IMR-90 (cell line): ENCODE data around the gene CFHR1. TPM values are rescaled to one million over a fixed set of nuclear protein-coding genes. Genes with fewer than 3 reads are reported as not detected.

Source experiments
- ATAC-seq: fragments of 200-7000 bp; cut with Tn5 transposase; 2 replicates; pipeline ENCODE4 v1.9.1; 2020; ENCODE audit warnings: low read depth, mild to moderate bottlenecking, moderate library complexity
- BruUV-seq: library from RNA; stranded (reverse); fragments of 400-500 nt; replicated peaks from 2 replicates; lab custom pipeline; 2021; lab: Mats Ljungman, UMichigan
- CTCF ChIA-PET: fragments of 300-600 bp; formaldehyde crosslinking; extraction: SDS; loops from one replicate; lab custom pipeline; 2021; ENCODE audit warnings: antibody characterized with exemption; lab: Yijun Ruan, JAX
- POLR2A ChIA-PET: fragments of 300-600 bp; sonication (Branson Sonifier 250); formaldehyde crosslinking; loops from one replicate; lab custom pipeline; 2022; ENCODE audit warnings: antibody characterized with exemption; ENCODE audit not compliant: unreplicated experiment; lab: Charles Lee
- DNase-seq: peaks from one replicate; pipeline ENCODE4 v3.0.0; 2013
- H2AFZ ChIP-seq: replicated peaks from 2 replicates; pipeline ENCODE3; 2013; ENCODE audit warnings: low read length, mild to moderate bottlenecking; ENCODE audit not compliant: poor library complexity
- H2AK5ac ChIP-seq: 2 replicates; pipeline ENCODE4 v1.6.1; 2013; ENCODE audit warnings: low read depth, low read length, inconsistent platforms
- H2AK9ac ChIP-seq: replicated peaks from 2 replicates; pipeline ENCODE3; 2013; ENCODE audit warnings: mild to moderate bottlenecking, low read depth, low read length, moderate library complexity; ENCODE audit not compliant: poor library complexity
- H2BK120ac ChIP-seq: 2 replicates; pipeline ENCODE4 v1.6.1; 2013; ENCODE audit warnings: low read depth, low read length, inconsistent platforms
- H2BK15ac ChIP-seq: 3 replicates; pipeline ENCODE4 v1.6.1; 2013; ENCODE audit warnings: low read depth, low read length, inconsistent platforms
- H2BK20ac ChIP-seq: 2 replicates; pipeline ENCODE4 v1.6.1; 2013; ENCODE audit warnings: low read depth, mild to moderate bottlenecking, inconsistent platforms, low read length, moderate library complexity
- H2BK5ac ChIP-seq: 2 replicates; pipeline ENCODE4 v1.6.1; 2013; ENCODE audit warnings: mild to moderate bottlenecking, low read depth, low read length, inconsistent platforms; ENCODE audit not compliant: poor library complexity, severe bottlenecking
- H3K14ac ChIP-seq: replicated peaks from 2 replicates; pipeline ENCODE4 v1.6.1; 2013; ENCODE audit warnings: low read depth, low read length, inconsistent platforms
- H3K18ac ChIP-seq: 2 replicates; pipeline ENCODE4 v1.6.1; 2013; ENCODE audit warnings: low read depth, low read length, control low read depth
- H3K23ac ChIP-seq: 2 replicates; pipeline ENCODE4 v1.6.1; 2013; ENCODE audit warnings: low read depth, low read length, inconsistent platforms
- H3K27ac ChIP-seq: 2 replicates; pipeline ENCODE4 v1.5.1; 2013; ENCODE audit warnings: mild to moderate bottlenecking, control low read depth, low read length; ENCODE audit not compliant: insufficient read depth
- H3K27me3 ChIP-seq: 2 replicates; pipeline ENCODE4 v1.6.1; 2013; ENCODE audit warnings: low read length; ENCODE audit not compliant: control insufficient read depth, insufficient read depth
- H3K36me3 ChIP-seq: 2 replicates; pipeline ENCODE4 v1.6.1; 2013; ENCODE audit warnings: low read length, mixed read lengths; ENCODE audit not compliant: control insufficient read depth, insufficient read depth
- H3K4ac ChIP-seq: 2 replicates; pipeline ENCODE4 v1.6.1; 2013; ENCODE audit warnings: low read depth, low read length, inconsistent platforms
- H3K4me1 ChIP-seq: 2 replicates; pipeline ENCODE4 v1.6.1; 2013; ENCODE audit warnings: low read length, mixed read lengths; ENCODE audit not compliant: control insufficient read depth, insufficient read depth
- H3K4me2 ChIP-seq: 2 replicates; pipeline ENCODE4 v1.6.1; 2013; ENCODE audit warnings: low read depth, mild to moderate bottlenecking, control low read depth, low read length, moderate library complexity
- H3K4me3 ChIP-seq: 2 replicates; pipeline ENCODE4 v1.5.1; 2013; ENCODE audit warnings: low read depth, mild to moderate bottlenecking, control low read depth, low read length, moderate library complexity; ENCODE audit not compliant: insufficient read depth
- H3K56ac ChIP-seq: 2 replicates; pipeline ENCODE4 v1.6.1; 2013; ENCODE audit warnings: low read length, inconsistent platforms; ENCODE audit not compliant: insufficient read depth; ENCODE audit errors: extremely low read depth
- H3K79me1 ChIP-seq, 2 experiments: 2 replicates each; pipeline ENCODE4 v1.6.1; 2013; ENCODE audit warnings: low read length in 2 of 2, inconsistent platforms in 1 of 2, low read depth in 1 of 2
- H3K9ac ChIP-seq: 2 replicates; pipeline ENCODE4 v1.6.1; 2013; ENCODE audit warnings: low read depth, low read length, control low read depth
- H3K9me1 ChIP-seq: 2 replicates; pipeline ENCODE4 v1.6.1; 2013; ENCODE audit warnings: low read length, inconsistent platforms; ENCODE audit not compliant: insufficient read depth
- H3K9me3 ChIP-seq: 2 replicates; pipeline ENCODE4 v1.6.1; 2013; ENCODE audit warnings: low read length; ENCODE audit not compliant: control insufficient read depth, insufficient read depth
- H4K20me1 ChIP-seq: 2 replicates; pipeline ENCODE4 v1.6.1; 2013; ENCODE audit warnings: low read length, inconsistent platforms; ENCODE audit not compliant: insufficient read depth
- H4K5ac ChIP-seq: 2 replicates; pipeline ENCODE4 v1.6.1; 2013; ENCODE audit warnings: mild to moderate bottlenecking, low read depth, low read length, control low read depth
- H4K8ac ChIP-seq, 2 experiments: 2 replicates each; pipeline ENCODE4 v1.6.1; 2013; ENCODE audit warnings: low read depth in 2 of 2, low read length in 2 of 2, control low read depth in 1 of 2, inconsistent platforms in 1 of 2
- H4K91ac ChIP-seq: 2 replicates; pipeline ENCODE4 v1.6.1; 2013; ENCODE audit warnings: low read depth, low read length, inconsistent platforms; ENCODE audit not compliant: insufficient read depth
- CHD1 ChIP-seq: IDR thresholded peaks from 2 replicates; pipeline ENCODE4 v1.6.1; 2012; ENCODE audit warnings: low read depth, low read length, improper control_type of control experiment
- FOS ChIP-seq: fragments of 150-350 bp; IDR thresholded peaks from 2 replicates; pipeline ENCODE4 v1.6.1; 2016; ENCODE audit warnings: low read depth, low read length
- MAZ ChIP-seq: IDR thresholded peaks from 2 replicates; pipeline ENCODE4 v1.6.1; 2012; ENCODE audit warnings: low read depth, mild to moderate bottlenecking, low read length, improper control_type of control experiment, moderate library complexity, borderline replicate concordance
- NFE2L2 ChIP-seq: fragments of 150-350 bp; IDR thresholded peaks from 2 replicates; pipeline ENCODE4 v1.6.1; 2016; ENCODE audit warnings: low read depth, mild to moderate bottlenecking, low read length
- RAD21 ChIP-seq: IDR thresholded peaks from 2 replicates; pipeline ENCODE4 v1.6.1; 2012; ENCODE audit warnings: low read length, improper control_type of control experiment
- RCOR1 ChIP-seq: IDR thresholded peaks from 2 replicates; pipeline ENCODE4 v1.6.1; 2012; ENCODE audit warnings: mild to moderate bottlenecking, low read length, improper control_type of control experiment; ENCODE audit not compliant: insufficient replicate concordance
- WGBS, 2 experiments: methylation state at CpG; one replicate each; pipeline versions ENCODE4 v1.1.5 to v1.1.7; 2013; ENCODE audit warnings: missing lambda C conversion rate in 2 of 2; ENCODE audit not compliant: insufficient read length in 1 of 2; ENCODE audit errors: extremely low coverage in 2 of 2; 5-methylcytosine and 5-hydroxymethylcytosine counted together
- dilution Hi-C: fragments of 300-500 bp; cut with HindIII; formaldehyde crosslinking; loops from one replicate; pipeline ENCODE4 v1.14.3; 2018; ENCODE audit warnings: low sequenced_read_pairs; ENCODE audit not compliant: unreplicated experiment
- in situ Hi-C: fragments of 300-500 bp; cut with MboI; formaldehyde crosslinking; loops from 3 replicates; pipeline ENCODE4 v1.14.3; 2019; ENCODE audit warnings: low sequenced_read_pairs, inconsistent platforms, mixed read lengths
- intact Hi-C: fragments of 100-400 bp; cut with micrococcal nuclease; formaldehyde crosslinking; loops from 2 replicates; pipeline ENCODE4 v1.10.0; 2022
- polyA plus RNA-seq, 3 experiments: library from polyadenylated mRNA; depleted of rRNA; stranded (reverse); fragments of >200 nt; gene quantifications; 2 replicates each; pipeline ENCODE4 v1.2.3, GENCODE V29; 2012; ENCODE audit warnings: low replicate concordance in 1 of 3
- total RNA-seq: library from RNA; depleted of rRNA; stranded (reverse); fragments of >200 nt; gene quantifications from 2 replicates; pipeline ENCODE4 v1.2.3, GENCODE V29; 2012
- TF ChIP-seq, protein P1 (sequence below): fragments of 150-350 bp; IDR thresholded peaks from 2 replicates; pipeline ENCODE4 v1.6.1; 2016; ENCODE audit warnings: low read depth, mild to moderate bottlenecking, low read length, moderate library complexity, borderline replicate concordance

The CFHR1 gene
- total and polyA plus RNA-seq, 2 of the 4 experiments (the other 2 are of a cell fraction) = not detected

DNA sequence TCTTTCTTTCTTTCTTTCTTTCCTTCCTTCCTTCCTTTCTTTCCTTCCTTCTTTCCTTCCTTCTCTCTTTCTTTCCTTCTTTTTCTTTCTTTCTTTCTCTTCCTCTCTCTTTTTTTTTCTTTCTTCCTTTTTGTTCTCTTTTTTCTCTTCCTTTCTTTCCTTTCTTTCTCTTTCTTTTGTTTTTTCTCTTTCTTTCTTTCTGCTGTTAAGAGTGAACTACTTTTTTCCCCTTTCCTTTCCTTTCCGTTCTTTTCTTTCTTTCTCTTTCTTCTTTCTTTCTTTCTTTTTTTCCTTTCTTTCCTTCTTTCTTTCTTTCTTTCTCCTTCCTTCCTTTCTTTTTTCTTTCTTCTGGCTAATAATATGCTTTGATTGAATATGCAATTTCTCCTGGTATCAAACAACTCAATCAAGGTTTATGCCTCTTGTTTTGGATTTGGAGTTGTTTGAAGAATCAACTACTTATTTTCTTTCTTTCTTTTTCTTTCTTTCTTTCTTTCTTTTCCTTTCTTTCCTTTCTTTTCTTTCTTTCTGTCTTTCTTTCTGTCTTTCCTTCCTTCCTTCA lies 40.9 kb downstream of the CFHR1 start:
- in situ Hi-C loops = no loop called here

More for the DNA sequence above, 40.9 kb downstream of the CFHR1 start:
- Histone ChIP-seq H2BK5ac (no peak overlapping the region), H2BK120ac (no peak overlapping the region), H4K91ac (no peak overlapping the region), H3K9me1 (no peaks in the 10 kb centered on the region), H4K20me1 (no peaks in the 10 kb centered on the region), H3K23ac (no peak overlapping the region), H2AK5ac (no peak overlapping the region), H2BK15ac (no peak overlapping the region), H3K9ac (no peak overlapping the region), H3K4ac (no peak overlapping the region), H3K4me3 (no peak overlapping the region), H3K27ac (no peak overlapping the region), H2AK9ac (no peak overlapping the region), H4K5ac (no peak overlapping the region), H2AFZ (no peak overlapping the region), H3K56ac (no peak overlapping the region), H2BK20ac (no peak overlapping the region), H3K9me3 (no peaks in the 10 kb centered on the region), H3K18ac (no peak overlapping the region), H3K4me2 (no peak overlapping the region), H3K36me3 (no peaks in the 10 kb centered on the region), H3K27me3 (no peaks in the 10 kb centered on the region), H3K14ac (no peak overlapping the region), H4K8ac (no peak overlapping the region), H3K79me1 (no peaks in the 10 kb centered on the region), H3K4me1 (no peaks in the 10 kb centered on the region)
- intact Hi-C loops = no loop called here
- ATAC-seq = no peak
- POLR2A ChIA-PET = no interaction called here
- BruUV-seq = no TSS peak
- no CpG with 5 or more reads among the region's 1 CpG for WGBS, 2 experiments
- CTCF ChIA-PET = no interaction called here
- dilution Hi-C loops = no loop called here
- no peak for DNase-seq
- no peak for TF ChIP-seq MAZ
- no peak for TF ChIP-seq FOS
- no peak for TF ChIP-seq NFE2L2
- TF ChIP-seq, protein P1, sequence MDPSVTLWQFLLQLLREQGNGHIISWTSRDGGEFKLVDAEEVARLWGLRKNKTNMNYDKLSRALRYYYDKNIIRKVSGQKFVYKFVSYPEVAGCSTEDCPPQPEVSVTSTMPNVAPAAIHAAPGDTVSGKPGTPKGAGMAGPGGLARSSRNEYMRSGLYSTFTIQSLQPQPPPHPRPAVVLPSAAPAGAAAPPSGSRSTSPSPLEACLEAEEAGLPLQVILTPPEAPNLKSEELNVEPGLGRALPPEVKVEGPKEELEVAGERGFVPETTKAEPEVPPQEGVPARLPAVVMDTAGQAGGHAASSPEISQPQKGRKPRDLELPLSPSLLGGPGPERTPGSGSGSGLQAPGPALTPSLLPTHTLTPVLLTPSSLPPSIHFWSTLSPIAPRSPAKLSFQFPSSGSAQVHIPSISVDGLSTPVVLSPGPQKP = no peak
- no peak for TF ChIP-seq CHD1
- no peak for TF ChIP-seq RCOR1
- TF ChIP-seq RAD21 = no peak
